ENCODE data around the gene DPEP1. TPM values are rescaled to one million over a fixed set of nuclear protein-coding genes. Genes with fewer than 3 reads are reported as not detected.

DPEP1 gene
- total RNA-seq, 1 donor from 2014 or later, result 0.36 TPM

GRCh38 chr16:89678258-89678657 lies 64.8 kb downstream of the DPEP1 start:
- DNase-seq (ENCODE audit: low spot score in 2 of 2, unreplicated experiment in 2 of 2), result no peak
- H3K27me3 Mint-ChIP-seq (ENCODE audit: low read depth), result no peaks in the 10 kb centered on the region
- H3K36me3 Mint-ChIP-seq, result peaks cover 26% of the 10 kb centered on the region
- H3K4me3 Mint-ChIP-seq, result no peak overlapping the region
- H3K4me1 Mint-ChIP-seq, result no peaks in the 10 kb centered on the region
- no peak for TF ChIP-seq CTCF (IDR thresholded peaks at IDR 0.05; ENCODE audit: unreplicated experiment)
- H3K27ac Mint-ChIP-seq, result no peak overlapping the region
- H3K9me3 Mint-ChIP-seq, result peaks cover 7% of the 10 kb centered on the region

DNA sequence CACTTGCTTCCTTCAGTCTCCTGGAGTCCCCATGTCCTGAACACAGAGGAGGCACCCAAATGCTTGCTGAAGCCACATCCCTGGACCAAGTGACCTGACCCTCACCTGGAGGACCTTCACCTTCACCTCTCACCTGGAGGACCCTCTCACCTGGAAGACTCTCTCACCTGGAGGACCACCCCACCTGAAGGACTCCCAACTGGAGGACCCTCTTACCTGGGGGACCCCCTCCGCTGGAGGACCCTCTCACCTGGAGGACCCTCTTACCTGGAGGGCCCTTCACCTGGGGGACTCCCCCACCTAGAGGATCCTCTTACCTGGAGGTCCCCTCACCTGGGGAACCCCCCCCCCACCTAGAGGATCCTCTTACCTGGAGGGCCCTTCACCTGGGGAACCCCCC lies 72.5 kb downstream of the DPEP1 start:
- no peaks in the 10 kb centered on the region for H3K27me3 Mint-ChIP-seq (ENCODE audit: low read depth)
- H3K36me3 Mint-ChIP-seq, result peaks cover 41% of the 10 kb centered on the region
- DNase-seq (ENCODE audit: low spot score in 2 of 2, unreplicated experiment in 2 of 2), result no peak
- peak overlapping the region; percentile 35 for H3K4me3 Mint-ChIP-seq
- TF ChIP-seq CTCF (IDR thresholded peaks at IDR 0.05; ENCODE audit: unreplicated experiment), result no peak
- peaks cover 9% of the 10 kb centered on the region for H3K9me3 Mint-ChIP-seq
- no peak overlapping the region for H3K27ac Mint-ChIP-seq
- peaks cover 12% of the 10 kb centered on the region for H3K4me1 Mint-ChIP-seq

DNA sequence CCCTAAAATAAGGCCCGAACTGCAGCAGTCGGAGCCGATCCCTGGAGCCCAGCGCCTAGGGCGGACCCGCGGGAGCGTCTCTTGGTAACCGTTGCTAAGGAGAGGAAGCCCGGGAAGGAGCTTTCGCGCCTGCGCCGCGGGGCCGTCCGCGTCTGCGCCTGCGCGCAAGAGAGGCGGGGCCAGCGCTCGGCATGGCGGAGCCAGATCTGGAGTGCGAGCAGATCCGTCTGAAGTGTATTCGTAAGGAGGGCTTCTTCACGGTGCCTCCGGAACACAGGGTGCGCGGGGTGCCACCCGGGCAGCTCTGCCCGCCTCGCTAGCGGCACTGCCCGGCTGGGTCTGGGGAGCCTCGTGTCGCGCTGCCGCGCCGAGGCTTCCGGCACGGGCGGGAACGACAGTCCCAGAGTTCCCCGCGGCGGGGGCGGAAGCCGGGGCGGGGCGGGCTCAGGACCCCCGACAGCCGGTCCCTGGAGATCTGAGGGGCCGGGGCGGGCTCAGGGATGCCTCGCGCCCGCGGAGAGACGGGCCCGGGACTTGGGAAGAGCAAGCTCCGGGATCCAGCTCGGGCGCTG lies 73.2 kb downstream of the DPEP1 start, which contains the start of gene CDK10:
Gene CDK10, plus strand, starts transcription at position 170 of the 572 bp plus-strand sequence. Its CDS starts 22 bp downstream, at position 192.
- Mint-ChIP-seq H3K4me1 (peaks cover 12% of the 10 kb centered on the region), H3K9me3 (peaks cover 9% of the 10 kb centered on the region), H3K36me3 (peaks cover 37% of the 10 kb centered on the region), H3K27ac (peak within 1 kb of the TSS; percentile 94), H3K27me3 (ENCODE audit: low read depth) (no peaks in the 10 kb centered on the region), H3K4me3 (peak within 1 kb of the TSS; percentile 89)
- TF ChIP-seq CTCF (IDR thresholded peaks at IDR 0.05; ENCODE audit: unreplicated experiment), result no peak
- peak; percentile 82 to 98 for DNase-seq (ENCODE audit: low spot score in 2 of 2, unreplicated experiment in 2 of 2)

- Mint-ChIP-seq H3K27me3 (ENCODE audit: low read depth) (no peaks in the 10 kb centered on the region), H3K27ac (peak overlapping the region; percentile 94), H3K4me3 (peak overlapping the region; percentile 89), H3K36me3 (peaks cover 31% of the 10 kb centered on the region), H3K4me1 (peaks cover 12% of the 10 kb centered on the region), H3K9me3 (peaks cover 6% of the 10 kb centered on the region)
- no peak for DNase-seq (ENCODE audit: low spot score in 2 of 2, unreplicated experiment in 2 of 2)
- TF ChIP-seq CTCF (IDR thresholded peaks at IDR 0.05; ENCODE audit: unreplicated experiment), result no peak
Observed at GRCh38 chr16:89687092-89687940, 73.9 kb downstream of the DPEP1 start.

Other genes starting within 250 kb of the DPEP1 start
- gene ANKRD11, start 123.1 kb upstream of the DPEP1 start, total RNA-seq, result 230 to 247 TPM (median 233 TPM) in 3 replicates
- gene SPG7, start 105.2 kb upstream of the DPEP1 start, total RNA-seq, result 186 to 199 TPM (median 187 TPM) in 3 replicates
- 2,065 to 2,192 TPM (median 2,184 TPM) in 3 replicates for gene RPL13, start 53.0 kb upstream of the DPEP1 start, total RNA-seq
- 1.2 to 1.7 TPM (median 1.2 TPM) in 3 replicates for gene CPNE7, start 37.9 kb upstream of the DPEP1 start, total RNA-seq
- gene CHMP1A, start 44.1 kb downstream of the DPEP1 start, total RNA-seq, result 106 to 109 TPM (median 109 TPM) in 3 replicates
- 13.5 to 14.7 TPM (median 14.4 TPM) in 3 replicates for gene SPATA33, start 44.2 kb downstream of the DPEP1 start, total RNA-seq
- gene CDK10, start 73.0 kb downstream of the DPEP1 start, total RNA-seq, result 115 to 130 TPM (median 122 TPM) in 3 replicates
- gene SPATA2L, start 88.1 kb downstream of the DPEP1 start, total RNA-seq, result 7.5 to 9.5 TPM (median 8.8 TPM) in 3 replicates
- gene VPS9D1, start 107.3 kb downstream of the DPEP1 start, total RNA-seq, result 17.1 to 18.3 TPM (median 17.5 TPM) in 3 replicates
- gene ZNF276, start 107.9 kb downstream of the DPEP1 start, total RNA-seq, result 35.0 to 42.2 TPM (median 39.3 TPM) in 3 replicates
- 37.3 to 50.8 TPM (median 46.2 TPM) in 3 replicates for gene FANCA, start 203.0 kb downstream of the DPEP1 start, total RNA-seq
- 4.9 to 6.8 TPM (median 5.5 TPM) in 3 replicates for gene SPIRE2, start 214.8 kb downstream of the DPEP1 start, total RNA-seq